ENCODE measurements around the gene SGO2. TPM values are rescaled to one million over a fixed set of nuclear protein-coding genes. Genes with fewer than 3 reads are reported as not detected.

SGO2 gene
- total RNA-seq, 1 donor from 2014 or later, result 33.1 TPM

DNA sequence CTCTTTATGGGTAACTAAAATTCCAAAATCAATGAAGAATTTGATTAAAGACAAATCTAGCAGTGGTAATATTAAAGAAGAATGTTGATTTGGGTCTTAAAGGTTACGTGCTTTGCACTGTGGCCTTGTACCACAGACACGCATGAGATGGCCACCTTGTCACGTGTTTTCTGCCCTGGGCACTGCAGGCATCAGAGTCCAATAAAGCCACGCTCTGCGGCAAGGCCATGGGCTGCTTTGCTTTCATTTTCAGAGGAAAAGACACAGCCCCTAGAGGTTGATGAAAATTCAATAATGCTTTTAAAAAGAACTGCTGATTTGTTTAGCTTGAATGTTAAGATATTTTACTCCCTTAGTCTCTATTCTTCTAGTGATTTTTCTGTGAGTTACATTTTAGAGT lies 90.2 kb downstream of the SGO2 start:
- Mint-ChIP-seq H3K36me3 (ENCODE audit: low read depth) (no peaks in the 10 kb centered on the region), H3K4me1 (no peaks in the 10 kb centered on the region), H3K27me3 (ENCODE audit: low read depth) (no peaks in the 10 kb centered on the region), H3K4me3 (no peak overlapping the region), H3K27ac (ENCODE audit: unreplicated experiment) (no peak overlapping the region), H3K9me3 (no peaks in the 10 kb centered on the region)
- DNase-seq (ENCODE audit: low read depth, low spot score), result no peak
- TF ChIP-seq, protein P1, sequence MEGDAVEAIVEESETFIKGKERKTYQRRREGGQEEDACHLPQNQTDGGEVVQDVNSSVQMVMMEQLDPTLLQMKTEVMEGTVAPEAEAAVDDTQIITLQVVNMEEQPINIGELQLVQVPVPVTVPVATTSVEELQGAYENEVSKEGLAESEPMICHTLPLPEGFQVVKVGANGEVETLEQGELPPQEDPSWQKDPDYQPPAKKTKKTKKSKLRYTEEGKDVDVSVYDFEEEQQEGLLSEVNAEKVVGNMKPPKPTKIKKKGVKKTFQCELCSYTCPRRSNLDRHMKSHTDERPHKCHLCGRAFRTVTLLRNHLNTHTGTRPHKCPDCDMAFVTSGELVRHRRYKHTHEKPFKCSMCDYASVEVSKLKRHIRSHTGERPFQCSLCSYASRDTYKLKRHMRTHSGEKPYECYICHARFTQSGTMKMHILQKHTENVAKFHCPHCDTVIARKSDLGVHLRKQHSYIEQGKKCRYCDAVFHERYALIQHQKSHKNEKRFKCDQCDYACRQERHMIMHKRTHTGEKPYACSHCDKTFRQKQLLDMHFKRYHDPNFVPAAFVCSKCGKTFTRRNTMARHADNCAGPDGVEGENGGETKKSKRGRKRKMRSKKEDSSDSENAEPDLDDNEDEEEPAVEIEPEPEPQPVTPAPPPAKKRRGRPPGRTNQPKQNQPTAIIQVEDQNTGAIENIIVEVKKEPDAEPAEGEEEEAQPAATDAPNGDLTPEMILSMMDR (conservative IDR thresholded peaks at IDR 0.05), result no peak

DNA sequence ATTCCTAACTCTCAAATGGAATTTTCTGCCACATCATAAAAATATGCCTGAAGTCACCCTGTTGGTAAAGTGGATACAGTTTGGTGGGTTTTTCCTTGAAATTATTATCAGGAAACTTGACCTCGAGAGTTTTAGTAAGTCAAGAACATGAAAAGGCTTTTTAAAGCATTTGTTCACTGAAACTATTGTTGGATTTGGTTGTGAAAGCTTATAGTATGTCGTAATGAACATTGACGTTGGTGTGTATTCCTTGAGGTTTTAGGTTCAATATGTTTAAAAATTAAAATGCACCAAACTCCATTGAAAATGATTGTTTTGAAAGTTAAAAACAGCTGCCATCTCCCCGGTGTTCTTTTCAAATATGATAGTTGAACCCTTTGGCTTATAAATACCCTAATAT lies 90.6 kb downstream of the SGO2 start:
- no peak overlapping the region for H3K4me3 Mint-ChIP-seq
- TF ChIP-seq, protein P1 (conservative IDR thresholded peaks at IDR 0.05), result no peak
- DNase-seq (ENCODE audit: low read depth, low spot score), result no peak
- H3K27ac Mint-ChIP-seq (ENCODE audit: unreplicated experiment), result no peak overlapping the region
- no peaks in the 10 kb centered on the region for H3K27me3 Mint-ChIP-seq (ENCODE audit: low read depth)
- H3K4me1 Mint-ChIP-seq, result no peaks in the 10 kb centered on the region
- H3K36me3 Mint-ChIP-seq (ENCODE audit: low read depth), result no peaks in the 10 kb centered on the region
- no peaks in the 10 kb centered on the region for H3K9me3 Mint-ChIP-seq

DNA sequence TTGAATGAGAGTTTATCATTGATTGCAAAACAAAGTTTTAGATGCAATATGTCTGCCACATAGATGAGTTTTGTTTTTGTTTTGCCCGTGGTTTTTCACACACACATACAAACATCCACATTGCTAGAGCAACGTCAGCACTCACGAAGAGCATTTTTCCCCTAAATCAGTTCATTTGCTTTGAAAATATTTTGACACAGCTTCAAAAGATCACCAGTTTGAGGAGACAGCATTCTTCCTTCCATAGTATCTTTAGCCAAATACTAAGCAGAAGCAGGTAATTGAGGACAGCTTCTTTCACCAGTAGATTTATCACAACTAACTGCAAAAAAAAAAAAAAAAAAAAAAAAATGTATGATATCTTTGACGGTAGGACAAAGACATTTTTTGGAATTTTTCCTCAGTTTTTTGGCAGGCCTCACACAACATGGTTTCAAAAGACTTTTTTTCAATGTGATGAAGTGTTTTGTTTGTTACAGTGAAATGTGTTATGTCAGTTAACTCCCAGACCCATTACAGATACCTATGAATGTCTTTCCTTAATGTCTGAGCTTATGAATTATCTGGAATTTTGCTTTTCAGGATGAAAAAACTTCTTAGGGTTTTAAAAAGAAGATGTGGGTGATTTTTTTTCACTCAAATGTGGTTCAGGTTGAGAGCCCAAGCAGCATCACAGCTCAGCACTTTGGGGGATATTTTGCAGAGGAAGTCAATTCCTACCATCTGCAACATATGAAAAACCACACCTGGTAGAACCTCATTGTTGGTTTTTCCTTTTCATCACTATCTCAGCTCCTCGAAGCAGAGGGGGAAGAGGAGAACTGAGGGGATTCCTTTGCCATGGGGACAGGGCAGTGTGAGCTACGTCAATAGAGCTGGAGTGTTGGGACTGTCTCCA lies 91.4 kb downstream of the SGO2 start:
- Mint-ChIP-seq H3K4me1 (no peaks in the 10 kb centered on the region), H3K27me3 (ENCODE audit: low read depth) (no peaks in the 10 kb centered on the region), H3K36me3 (ENCODE audit: low read depth) (no peaks in the 10 kb centered on the region), H3K4me3 (no peak overlapping the region), H3K27ac (ENCODE audit: unreplicated experiment) (peak overlapping the region; percentile 36), H3K9me3 (no peaks in the 10 kb centered on the region)
- TF ChIP-seq, protein P1 (conservative IDR thresholded peaks at IDR 0.05), result no peak
- no peak for DNase-seq (ENCODE audit: low read depth, low spot score)

DNA sequence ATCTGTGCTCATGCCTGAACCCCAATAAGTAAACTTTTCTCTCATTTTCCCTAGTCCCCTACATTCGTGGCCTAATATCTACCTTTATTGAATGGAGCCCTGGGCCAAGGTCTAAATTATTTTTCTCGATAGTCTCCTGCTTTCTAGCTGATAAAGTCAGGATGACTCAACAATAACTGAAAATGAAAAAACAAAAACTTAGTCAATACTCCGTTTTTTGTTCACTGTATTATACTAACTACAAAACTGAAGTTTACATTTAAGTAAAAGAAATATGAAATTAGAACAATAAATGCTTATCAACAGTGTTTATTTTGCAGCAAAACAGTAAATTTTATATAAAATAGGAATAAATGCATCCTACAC lies 92.0 kb downstream of the SGO2 start:
- H3K27me3 Mint-ChIP-seq (ENCODE audit: low read depth), result no peaks in the 10 kb centered on the region
- no peaks in the 10 kb centered on the region for H3K4me1 Mint-ChIP-seq
- H3K27ac Mint-ChIP-seq (ENCODE audit: unreplicated experiment), result no peak overlapping the region
- DNase-seq (ENCODE audit: low read depth, low spot score), result no peak
- H3K36me3 Mint-ChIP-seq (ENCODE audit: low read depth), result no peaks in the 10 kb centered on the region
- no peaks in the 10 kb centered on the region for H3K9me3 Mint-ChIP-seq
- TF ChIP-seq, protein P1 (conservative IDR thresholded peaks at IDR 0.05), result no peak
- no peak overlapping the region for H3K4me3 Mint-ChIP-seq

DNA sequence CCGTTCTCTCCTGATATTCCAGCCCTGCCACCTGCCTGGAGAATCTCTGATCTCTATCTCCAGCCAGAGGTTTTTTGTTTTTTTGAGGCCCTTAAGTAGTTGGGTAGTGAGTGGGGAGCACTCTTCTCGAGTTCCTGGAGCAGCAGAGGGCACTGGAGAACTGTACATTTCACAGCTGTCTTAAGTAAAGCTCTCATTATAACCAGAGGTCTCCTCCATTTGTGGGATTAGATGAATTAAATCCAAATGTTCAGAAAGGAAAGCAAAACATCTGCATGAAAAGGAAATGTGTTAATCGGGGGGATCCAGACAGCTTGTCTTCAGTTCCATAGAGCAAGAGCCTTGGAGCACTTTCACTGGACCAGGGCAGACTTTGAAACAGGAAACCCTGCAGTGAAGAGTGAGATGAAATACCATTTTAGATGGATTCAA lies 92.6 kb downstream of the SGO2 start:
- Mint-ChIP-seq H3K36me3 (ENCODE audit: low read depth) (no peaks in the 10 kb centered on the region), H3K9me3 (no peaks in the 10 kb centered on the region), H3K27ac (ENCODE audit: unreplicated experiment) (no peak overlapping the region), H3K4me3 (no peak overlapping the region), H3K4me1 (no peaks in the 10 kb centered on the region), H3K27me3 (ENCODE audit: low read depth) (no peaks in the 10 kb centered on the region)
- TF ChIP-seq, protein P1 (conservative IDR thresholded peaks at IDR 0.05), result no peak
- no peak for DNase-seq (ENCODE audit: low read depth, low spot score)

Measured in neural crest cell (in vitro differentiated cells).